Lower leg skin (tissue), 3 donors: ENCODE measurements around the gene PALM.

Source experiments
- CTCF ChIP-seq, 3 donors: fragments of 450-650 bp; IDR thresholded peaks; one replicate each; pipeline ENCODE4 v1.5.1; 2016; ENCODE audit warnings: antibody characterized with exemption in 3 of 3, mild to moderate bottlenecking in 3 of 3, moderate library complexity in 2 of 3
- POLR2A ChIP-seq, 2 donors: fragments of 450-650 bp; IDR thresholded peaks; one replicate each; pipeline ENCODE4 v1.6.1; 2016 to 2017; ENCODE audit warnings: antibody characterized with exemption in 2 of 2, mild to moderate bottlenecking in 1 of 2, moderate library complexity in 1 of 2

DNA sequence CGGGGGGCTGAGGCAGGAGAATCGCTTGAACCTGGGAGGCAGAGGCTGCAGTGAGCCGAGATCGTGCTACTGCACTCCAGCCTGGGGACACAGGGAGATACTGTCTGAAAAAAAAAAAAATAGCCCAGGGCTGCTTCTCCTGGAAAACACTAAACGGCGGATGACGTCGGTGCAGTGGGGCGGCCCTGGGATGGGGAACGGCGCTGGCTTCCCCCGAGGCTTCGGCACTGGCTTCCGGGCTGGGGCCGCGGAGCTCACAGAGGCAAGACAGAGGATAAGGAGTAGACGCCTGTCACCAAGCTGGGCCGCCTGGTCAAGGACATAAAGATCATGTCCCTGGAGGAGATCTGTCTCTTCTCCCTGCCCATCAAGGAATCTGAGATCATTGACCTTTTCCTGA is 18.5 kb upstream of the PALM start:
- TF ChIP-seq CTCF (IDR thresholded peaks at IDR 0.05) (no peak), POLR2A (IDR thresholded peaks at IDR 0.05) (no peak)
